NCI-H1436 (cell line): ENCODE results near the gene STX19.

Source experiments
- DNase-seq: peaks from one replicate; lab custom pipeline; 2025; lab: John Stamatoyannopoulos, UW

The STX19 gene

GRCh38 chr3:94026623-94027022, 1.8 kb downstream of the STX19 start:
- DNase-seq = no peak

GRCh38 chr3:94024385-94024784, 4.0 kb downstream of the STX19 start:
- no peak for DNase-seq

- no peak for DNase-seq
These were observed 8.1 kb downstream of the STX19 start for GRCh38 chr3:94020293-94020692.

GRCh38 chr3:94019659-94020058, 8.7 kb downstream of the STX19 start:
- DNase-seq = no peak

- no peak for DNase-seq
These were observed 13.4 kb downstream of the STX19 start for GRCh38 chr3:94015025-94015424.

- DNase-seq = no peak
These were observed 16.2 kb downstream of the STX19 start for GRCh38 chr3:94012185-94012584.

- DNase-seq = no peak
These were observed 17.1 kb downstream of the STX19 start for GRCh38 chr3:94011233-94011711.

GRCh38 chr3:94009608-94010007, 18.8 kb downstream of the STX19 start:
- no peak for DNase-seq

GRCh38 chr3:94008253-94008652, 20.1 kb downstream of the STX19 start:
- no peak for DNase-seq

GRCh38 chr3:94004301-94004910, 24.0 kb downstream of the STX19 start:
- peak; percentile 43 for DNase-seq

- DNase-seq = no peak
These were observed 26.4 kb downstream of the STX19 start for GRCh38 chr3:94001827-94002495.

- DNase-seq = no peak
These were observed 27.2 kb downstream of the STX19 start for GRCh38 chr3:94001191-94001590.

GRCh38 chr3:93994056-93994455, 34.3 kb downstream of the STX19 start:
- no peak for DNase-seq

- no peak for DNase-seq
These were observed 36.2 kb downstream of the STX19 start for GRCh38 chr3:93992207-93992606.

GRCh38 chr3:93991631-93992030, 36.8 kb downstream of the STX19 start:
- no peak for DNase-seq

GRCh38 chr3:93989241-93989640, 39.2 kb downstream of the STX19 start:
- DNase-seq = no peak

- DNase-seq = no peak
These were observed 39.6 kb downstream of the STX19 start for GRCh38 chr3:93988764-93989163.

- DNase-seq = no peak
These were observed 40.1 kb downstream of the STX19 start for GRCh38 chr3:93988283-93988682.

GRCh38 chr3:93984618-93985017, 43.8 kb downstream of the STX19 start:
- no peak for DNase-seq

- no peak for DNase-seq
These were observed 45.0 kb downstream of the STX19 start for GRCh38 chr3:93983408-93983807.

GRCh38 chr3:93981649-93982048, 46.7 kb downstream of the STX19 start:
- no peak for DNase-seq

- peak; percentile 100 for DNase-seq
These were observed 48.3 kb downstream of the STX19 start, which contains the start of gene ARL13B for GRCh38 chr3:93979850-93980676. TSS of gene ARL13B (plus strand) at chr3:93980155. CDS start at chr3:93980424, 269 bp downstream.
